ENCODE results near the gene AGAP1.

GRCh38 chr2:235829726-235830125, 335.9 kb downstream of the AGAP1 start:
- no peak for TF ChIP-seq CTCF (IDR thresholded peaks at IDR 0.05)
- TF ChIP-seq POLR2A (IDR thresholded peaks at IDR 0.05), result no peak

Data from heart left ventricle (tissue), 13 donors.